Activated CD4-positive, alpha-beta T cell treated with anti-CD3 and anti-CD28 coated beads for 4 hours (primary cell): ENCODE data around the gene KCNK4.
"Not testable (repeated sequence)": the region's sequence is repeated elsewhere in the genome, so short reads cannot be mapped to it uniquely, and the experiment has no call there.

ENCODE experiments used
- DNase-seq, 2 donors: peaks; one replicate each; pipeline ENCODE4 v3.0.0-alpha.2; 2020

The KCNK4 gene

DNA sequence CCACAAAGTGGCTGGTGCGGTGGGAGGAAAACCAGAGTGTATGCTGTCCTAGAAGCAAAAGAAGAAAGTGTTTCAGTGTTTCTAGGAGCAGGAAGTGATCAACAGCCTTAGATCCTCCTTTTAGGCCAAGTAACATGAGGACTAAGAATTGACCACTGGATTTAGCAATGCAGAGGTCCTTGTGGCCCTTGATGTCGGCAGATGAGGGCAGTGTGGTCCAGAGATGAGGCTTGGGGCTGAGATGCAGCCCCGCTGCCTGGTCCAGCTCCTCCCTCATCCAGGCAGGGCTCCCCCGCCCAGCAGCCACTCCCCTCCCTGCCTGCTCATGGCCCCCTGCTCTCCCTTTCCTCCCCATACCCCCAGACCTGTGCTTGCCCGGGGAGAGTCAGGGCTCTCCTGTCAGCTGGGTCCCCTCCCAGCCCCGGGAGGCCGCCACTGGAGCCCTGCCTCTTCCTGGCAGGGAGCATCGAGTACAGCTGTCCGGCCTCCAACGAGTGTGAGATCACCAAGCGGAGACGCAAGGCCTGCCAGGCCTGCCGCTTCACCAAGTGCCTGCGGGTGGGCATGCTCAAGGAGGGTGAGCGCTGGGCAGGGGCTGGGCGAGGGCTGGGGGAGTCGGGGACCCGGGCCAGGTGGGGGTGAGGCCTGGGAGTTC lies 22.5 kb downstream of the KCNK4 start:
- DNase-seq: no peak

DNA sequence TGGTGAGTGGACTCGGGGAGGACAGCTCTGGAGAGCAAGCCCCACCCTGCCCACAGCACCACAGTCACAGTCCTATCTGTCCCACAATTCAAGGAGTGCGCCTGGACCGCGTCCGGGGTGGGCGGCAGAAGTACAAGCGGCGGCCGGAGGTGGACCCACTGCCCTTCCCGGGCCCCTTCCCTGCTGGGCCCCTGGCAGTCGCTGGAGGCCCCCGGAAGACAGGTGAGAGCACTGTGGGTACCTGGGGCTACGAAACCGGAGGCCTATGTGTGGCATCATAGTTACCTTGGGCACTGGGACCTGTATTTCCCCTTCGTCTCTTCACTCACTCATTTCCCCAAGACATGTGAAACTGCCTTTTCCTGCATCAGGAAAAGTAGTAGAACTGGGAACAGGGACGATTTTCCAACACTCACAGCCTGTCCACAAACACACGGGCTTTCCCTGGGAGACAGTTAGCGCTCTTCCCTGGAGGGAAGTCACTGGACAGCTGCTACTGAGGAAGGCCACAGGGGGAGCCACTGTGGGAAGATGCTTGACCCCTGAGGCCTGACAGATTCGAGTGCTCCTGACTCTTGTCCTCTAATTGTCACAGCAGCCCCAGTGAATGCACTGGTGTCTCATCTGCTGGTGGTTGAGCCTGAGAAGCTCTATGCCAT lies 23.2 kb downstream of the KCNK4 start:
- DNase-seq: no peak

GRCh38 chr11:64314805-64315561 lies 23.9 kb downstream of the KCNK4 start:
- no peak for DNase-seq

- DNase-seq: not testable (repeated sequence)
Observed at GRCh38 chr11:64315667-64316526, 24.8 kb downstream of the KCNK4 start.

DNA sequence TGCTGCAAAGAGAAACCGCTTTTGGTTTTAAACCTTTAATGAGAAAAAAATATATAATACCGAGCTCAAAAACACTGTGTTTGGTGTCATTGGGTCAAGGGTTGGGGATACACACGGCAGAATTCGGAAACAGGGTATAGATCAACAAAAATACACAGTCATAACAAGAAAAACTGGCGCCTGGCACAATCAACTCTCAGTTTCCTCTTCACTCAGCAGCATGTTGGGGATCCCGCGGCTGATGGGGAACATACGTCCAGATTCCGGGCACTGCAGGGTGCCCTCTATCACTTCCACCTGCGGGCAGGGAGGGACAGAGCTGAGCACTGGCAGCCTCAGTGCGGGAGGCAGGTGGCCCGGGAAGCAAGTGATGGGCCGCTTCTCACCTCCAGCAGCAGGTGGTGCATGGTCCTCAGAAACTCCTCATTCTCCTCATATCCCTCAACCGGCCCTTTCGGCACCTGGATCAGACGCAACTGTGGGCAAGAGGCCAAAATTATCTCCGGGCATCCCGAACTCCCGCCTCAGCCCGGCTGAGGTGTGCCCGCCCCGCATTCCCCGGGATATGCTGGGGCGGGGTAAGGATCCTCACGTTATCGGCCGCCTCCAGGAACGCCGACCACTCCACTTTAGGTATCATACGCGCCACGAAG lies 25.7 kb downstream of the KCNK4 start:
- peak in 1 of 2 donors; percentile 28 for DNase-seq

- peak; percentile 92 to 96 for DNase-seq
Observed at GRCh38 chr11:64317325-64317960, 26.3 kb downstream of the KCNK4 start, which contains the start of gene TRMT112. TSS of gene TRMT112 (minus strand) at chr11:64317559. CDS start at chr11:64317526, 33 bp downstream.

GRCh38 chr11:64317961-64318765 lies 27.1 kb downstream of the KCNK4 start, which contains the start of gene PRDX5:
TSS of gene PRDX5 (plus strand) at chr11:64318121. CDS start at chr11:64318216, 95 bp downstream.
- peak; percentile 89 to 94 for DNase-seq

DNA sequence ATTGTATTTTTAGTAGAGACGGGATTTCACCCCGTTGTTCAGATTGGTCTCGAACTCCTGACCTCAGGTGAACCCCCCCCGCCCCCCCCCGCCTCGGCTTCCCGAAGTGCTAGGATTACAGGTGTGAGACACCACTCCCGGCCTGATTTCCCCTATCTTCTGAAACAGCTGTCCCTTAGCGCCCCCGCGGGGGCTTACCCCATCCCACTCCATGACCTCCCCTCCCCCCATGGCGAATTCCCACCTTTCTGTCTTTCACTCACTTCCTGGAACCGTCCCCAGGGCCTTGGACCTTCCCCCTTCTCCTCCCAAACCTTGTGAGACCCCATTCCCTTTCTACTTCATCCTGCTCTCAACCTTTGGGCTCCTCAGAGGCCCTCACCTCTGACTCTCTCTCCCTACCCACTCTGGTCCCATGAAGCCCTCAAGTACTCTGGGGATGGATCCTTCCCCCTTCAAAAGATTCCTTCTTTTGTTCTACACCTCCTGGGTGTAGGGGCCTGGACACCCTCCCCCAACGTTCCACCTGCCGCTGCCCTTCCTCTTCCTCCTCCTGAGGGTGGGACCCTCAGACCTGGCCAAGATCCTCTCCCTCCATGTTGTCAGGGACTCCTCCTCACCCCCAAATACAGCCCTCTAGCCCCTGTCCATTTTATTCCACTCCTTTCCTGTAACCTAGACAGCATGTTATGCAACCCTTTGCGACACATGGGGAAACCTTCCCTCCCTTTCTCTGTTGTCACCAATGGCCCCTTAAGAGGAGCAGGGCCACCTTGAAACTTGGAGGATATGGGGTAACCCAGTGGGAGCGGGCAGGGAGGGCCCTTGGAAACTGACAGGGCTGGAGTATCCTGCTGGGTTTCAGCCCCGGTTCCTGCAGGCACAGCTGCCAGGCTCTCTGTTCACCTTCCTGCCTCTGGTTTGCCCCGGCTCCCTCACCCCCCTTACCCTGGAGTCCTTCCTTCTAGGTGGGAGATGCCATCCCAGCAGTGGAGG lies 28.0 kb downstream of the KCNK4 start:
- DNase-seq: no peak

DNA sequence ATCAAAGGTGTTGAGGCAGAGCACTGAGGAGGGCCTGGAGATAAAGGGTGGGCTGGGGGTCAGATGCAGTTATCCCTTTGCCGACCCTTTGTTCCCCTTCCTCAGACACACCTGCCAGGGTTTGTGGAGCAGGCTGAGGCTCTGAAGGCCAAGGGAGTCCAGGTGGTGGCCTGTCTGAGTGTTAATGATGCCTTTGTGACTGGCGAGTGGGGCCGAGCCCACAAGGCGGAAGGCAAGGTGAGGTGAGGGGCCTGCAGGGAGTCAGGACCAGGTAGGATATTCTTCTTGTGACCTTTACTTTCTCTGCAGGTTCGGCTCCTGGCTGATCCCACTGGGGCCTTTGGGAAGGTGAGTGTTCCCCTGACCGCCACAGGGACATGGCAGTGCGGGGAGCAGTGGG lies 29.5 kb downstream of the KCNK4 start:
- no peak for DNase-seq

DNA sequence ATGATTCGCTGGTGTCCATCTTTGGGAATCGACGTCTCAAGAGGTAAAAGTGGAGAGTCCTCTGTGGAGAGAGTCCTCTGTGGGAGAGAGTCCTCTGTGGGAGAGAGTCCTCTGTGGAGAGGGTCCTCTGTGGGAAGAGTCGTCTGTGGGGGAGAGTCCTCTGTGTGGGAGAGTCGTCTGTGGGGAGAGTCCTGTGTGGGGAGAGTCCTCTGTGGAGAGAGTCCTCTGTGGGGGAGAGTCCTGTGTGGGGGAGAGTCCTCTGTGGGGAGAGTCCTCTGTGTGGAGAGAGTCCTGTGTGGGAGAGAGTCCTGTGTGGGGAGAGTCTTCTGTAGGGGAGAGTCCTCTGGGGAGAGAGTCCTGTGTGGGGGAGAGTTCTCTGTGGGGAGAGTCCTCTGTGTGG lies 29.9 kb downstream of the KCNK4 start:
- no peak for DNase-seq

DNA sequence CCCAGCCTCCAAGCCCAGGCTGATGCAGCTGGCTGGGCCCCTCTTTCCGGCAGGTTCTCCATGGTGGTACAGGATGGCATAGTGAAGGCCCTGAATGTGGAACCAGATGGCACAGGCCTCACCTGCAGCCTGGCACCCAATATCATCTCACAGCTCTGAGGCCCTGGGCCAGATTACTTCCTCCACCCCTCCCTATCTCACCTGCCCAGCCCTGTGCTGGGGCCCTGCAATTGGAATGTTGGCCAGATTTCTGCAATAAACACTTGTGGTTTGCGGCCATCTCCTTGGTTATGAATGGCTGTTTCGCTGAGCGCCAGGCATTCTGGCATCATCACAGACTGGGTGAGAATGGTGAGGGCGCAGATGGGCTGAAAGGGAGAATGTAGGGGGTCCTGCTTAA lies 30.4 kb downstream of the KCNK4 start:
- DNase-seq: no peak

- DNase-seq: no peak
Observed at GRCh38 chr11:64322925-64323260, 31.8 kb downstream of the KCNK4 start.

DNA sequence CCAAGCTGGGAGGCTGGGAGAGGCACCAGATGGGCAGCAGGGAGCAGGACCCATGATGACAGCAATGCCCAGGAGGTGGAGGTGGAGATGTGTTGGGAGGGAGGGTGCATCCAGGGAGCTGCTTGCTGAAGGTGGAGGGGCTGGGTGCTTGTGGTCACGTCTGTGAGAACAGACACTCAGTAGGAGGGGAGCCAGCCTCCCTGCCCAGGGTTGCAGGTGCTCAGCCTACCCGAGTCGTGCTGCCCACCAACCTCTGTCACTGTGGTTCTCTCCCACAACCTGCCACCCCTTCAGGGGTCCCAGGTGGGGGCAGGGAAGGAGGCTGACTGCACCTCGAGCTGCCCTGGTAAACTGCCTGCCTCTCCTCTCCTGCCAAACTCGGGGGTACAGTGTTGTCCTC lies 32.3 kb downstream of the KCNK4 start:
- no peak for DNase-seq

DNA sequence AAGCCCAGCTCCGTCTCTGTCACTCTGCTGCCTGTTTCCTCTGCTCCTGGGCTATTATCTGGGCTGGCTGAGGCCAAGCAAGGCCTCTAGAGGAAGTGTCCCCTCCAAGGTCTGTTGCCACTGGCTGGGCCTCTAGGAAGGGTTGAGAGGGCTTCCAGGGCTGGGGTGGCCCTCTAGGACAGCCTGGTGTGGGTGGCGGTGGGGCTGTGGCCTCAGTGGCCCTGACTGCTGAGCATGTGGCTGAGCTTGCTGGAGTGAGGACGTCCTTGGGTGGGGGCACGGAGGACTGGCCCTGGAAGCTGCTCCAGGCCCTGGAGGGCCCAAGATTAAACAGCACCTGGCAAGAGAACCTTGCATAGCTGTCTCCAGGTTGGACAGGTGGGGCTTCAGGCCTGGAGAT lies 32.9 kb downstream of the KCNK4 start:
- DNase-seq: not testable (repeated sequence)

DNA sequence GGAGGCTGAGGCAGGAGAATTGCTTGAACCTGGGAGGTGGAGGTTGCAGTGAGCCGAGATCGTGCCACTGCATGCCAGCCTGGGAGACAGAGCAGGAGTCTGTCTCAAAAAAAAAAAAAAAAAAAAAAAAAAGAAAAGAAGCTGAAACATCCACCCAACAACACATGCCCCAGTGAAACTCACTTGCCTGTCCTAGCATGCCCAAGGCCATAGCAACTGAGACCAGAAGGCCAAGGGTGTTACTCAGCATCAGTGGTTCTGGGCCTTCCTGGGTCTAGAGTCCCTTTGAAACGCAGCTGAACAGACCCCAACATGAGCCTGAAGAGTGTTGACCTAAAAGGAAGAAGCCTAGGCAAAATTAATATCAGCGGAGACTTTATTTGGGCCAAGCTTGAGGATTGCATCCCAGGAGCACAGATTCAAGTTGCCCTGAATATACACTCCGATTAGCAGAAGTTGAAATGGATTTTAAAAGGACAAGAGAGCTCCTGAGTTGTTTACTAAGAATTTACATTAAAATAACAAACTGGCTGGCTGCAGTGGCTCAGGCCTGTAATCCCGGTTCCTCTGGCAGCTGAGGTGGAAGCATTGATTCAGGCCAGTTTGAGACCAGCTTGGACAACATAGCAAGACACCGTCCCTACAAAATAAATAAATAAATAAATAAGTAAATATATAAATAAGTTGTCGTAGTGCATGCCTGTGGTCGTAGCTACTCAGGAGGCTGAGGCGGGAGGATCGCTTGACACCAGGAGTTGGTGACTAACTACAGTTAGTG lies 33.8 kb downstream of the KCNK4 start:
- DNase-seq: no peak

DNA sequence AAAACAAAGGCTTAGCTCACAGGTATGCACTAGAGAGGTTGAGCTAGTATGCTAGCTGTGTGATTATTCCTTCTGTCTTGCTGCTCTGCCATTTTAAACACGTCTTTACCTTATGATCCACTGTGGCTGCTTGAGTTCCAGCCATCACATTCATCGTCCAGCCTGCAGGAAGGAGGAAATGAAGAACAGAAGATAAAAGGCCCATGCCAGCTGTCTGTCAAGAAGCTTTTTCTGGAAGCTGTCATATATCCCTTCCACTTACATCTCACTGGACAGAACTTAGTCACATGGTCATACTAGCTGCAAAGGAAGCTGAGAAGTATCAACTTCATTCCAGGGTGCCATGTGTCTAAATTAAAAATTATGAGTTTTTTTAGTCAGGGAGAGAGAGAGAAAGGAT lies 36.3 kb downstream of the KCNK4 start:
- DNase-seq: no peak

- no peak for DNase-seq
Observed at GRCh38 chr11:64327993-64328392, 36.9 kb downstream of the KCNK4 start.

DNA sequence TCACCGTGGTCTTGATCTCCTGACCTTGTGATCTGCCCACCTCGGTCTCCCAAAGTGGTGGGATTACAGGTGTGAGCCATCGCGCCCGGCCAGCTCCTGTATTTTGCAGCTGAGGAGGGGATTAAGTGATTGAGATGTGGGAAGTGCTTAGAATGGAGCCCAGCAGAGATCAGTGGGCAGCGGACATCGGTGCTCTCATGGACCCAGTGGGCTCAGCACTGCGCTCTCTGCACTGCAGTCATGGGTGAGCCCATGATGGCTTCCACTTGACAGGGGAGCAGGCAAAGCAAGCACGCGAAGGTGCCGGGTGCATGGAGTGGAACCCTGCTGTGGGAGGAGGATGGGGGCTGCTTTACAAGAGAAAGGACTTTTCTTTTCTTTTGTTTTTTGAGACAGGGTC lies 39.8 kb downstream of the KCNK4 start:
- DNase-seq: no peak
